Stimulated activated CD4-positive, alpha-beta T cell treated with anti-CD3 and anti-CD28 coated beads, Interleukin-2, amount 100 ng/mL, for 24 hours (primary cell): ENCODE results near the gene GSK3B.
"Not testable (repeated sequence)": the region's sequence is repeated elsewhere in the genome, so short reads cannot be mapped to it uniquely, and the experiment has no call there.

Experiments
- DNase-seq, 2 donors: peaks; one replicate each; pipeline ENCODE4 v3.0.0-alpha.2; 2020

The GSK3B gene

DNA sequence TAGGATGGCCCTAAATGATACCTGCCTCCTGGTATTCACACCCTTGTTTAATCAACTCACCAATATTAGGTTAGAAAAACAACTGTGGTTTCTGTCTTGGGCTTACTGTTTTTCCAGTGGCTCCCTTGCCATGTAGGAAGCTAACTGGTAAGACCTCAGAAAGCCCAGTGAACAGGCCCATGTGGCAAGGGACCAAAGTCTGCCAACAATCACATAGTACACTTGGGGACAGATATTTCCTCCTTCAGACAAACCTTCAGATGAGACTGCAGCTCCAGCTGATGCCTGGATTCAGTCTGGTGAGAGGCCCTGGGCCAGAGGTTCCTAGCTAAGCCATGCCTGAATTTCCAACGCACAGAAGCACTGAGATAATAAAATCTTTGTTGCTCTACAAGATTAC, 96.1 kb downstream of the GSK3B start:
- no peak for DNase-seq

DNA sequence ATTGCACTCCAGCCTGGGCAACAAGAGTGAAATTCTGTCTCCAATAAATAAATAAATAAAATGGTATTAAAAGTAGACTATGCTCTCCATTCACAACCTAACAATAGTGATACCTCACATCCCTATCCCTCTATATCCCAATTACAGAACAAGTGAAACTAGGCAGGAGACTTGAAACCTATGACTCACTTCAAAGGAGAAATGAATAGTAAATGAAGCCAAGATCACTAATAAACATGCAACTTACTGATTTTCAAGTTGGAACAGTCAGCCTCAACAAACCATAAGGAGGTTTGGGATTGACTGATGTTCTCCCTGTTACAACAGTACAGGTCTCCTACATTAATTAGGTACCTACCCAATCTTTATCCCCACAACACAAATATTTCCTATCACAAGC, 103.4 kb downstream of the GSK3B start:
- DNase-seq: no peak

DNA sequence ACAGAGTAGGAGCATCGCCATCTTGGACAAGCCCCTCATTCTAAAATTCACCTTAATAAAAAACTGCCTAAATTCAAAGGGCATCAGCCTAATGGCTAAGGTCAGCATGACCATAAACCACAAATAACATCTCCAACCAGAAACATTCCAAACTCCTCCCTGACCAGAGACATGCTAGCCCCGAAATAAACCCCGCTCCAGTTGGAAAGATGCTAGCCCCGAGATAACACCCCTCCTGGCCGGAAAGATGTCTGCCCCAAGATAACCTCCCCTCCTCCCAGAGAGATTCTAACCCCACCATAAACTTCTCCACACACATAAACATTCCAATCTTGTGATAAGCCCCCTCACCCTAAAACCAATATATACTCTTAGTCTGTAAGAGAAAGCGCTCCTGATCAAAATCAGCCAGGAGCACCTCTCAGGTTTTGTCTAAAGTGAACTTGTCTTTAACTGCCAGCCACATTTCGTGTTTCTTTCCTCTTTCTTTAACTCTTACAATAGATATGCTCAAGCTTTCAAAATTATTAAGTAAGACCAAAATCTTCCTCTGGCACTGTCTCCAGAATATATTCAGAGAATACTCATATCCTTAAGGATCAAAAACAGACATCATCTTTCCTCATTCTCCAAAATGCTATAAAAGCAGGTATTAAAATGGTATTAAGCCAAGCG, 104.1 kb downstream of the GSK3B start:
- DNase-seq: no peak

DNA sequence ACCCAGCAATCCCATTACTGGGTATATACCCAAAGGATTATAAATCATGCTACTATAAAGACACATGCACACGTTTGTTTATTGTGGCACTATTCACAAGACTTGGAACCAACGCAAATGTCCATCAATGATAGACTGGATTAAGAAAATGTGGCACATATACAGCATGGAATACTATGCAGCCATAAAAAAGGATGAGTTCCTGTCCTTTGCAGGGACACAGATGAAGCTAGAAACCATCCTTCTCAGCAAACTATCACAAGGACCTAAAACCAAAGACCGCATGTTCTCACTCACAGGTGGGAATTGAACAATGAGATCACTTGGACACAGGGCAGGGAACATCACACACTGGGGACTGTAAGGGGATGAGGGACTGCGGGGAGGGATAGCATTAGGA, 107.4 kb downstream of the GSK3B start:
- not testable (repeated sequence) for DNase-seq

DNA sequence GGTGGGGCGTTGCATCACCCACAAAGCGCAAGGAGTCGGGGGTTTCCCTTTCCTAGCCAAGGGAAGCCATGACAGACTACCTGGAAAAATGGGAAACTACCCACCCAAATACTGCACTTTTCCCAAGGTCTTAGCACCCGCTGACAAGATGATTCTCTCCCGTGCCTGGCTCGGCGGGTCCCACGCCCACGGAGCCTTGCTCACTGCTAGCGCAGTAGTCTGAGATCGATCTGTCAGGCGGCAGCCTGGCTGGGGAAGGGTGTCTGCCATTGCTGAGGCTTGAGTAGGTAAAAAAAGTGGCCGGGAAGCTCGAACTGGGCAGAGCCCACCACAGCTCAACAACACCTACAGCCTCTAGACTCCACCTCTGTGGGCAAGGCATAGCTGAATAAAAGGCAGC, 112.9 kb downstream of the GSK3B start:
- DNase-seq: no peak

DNA sequence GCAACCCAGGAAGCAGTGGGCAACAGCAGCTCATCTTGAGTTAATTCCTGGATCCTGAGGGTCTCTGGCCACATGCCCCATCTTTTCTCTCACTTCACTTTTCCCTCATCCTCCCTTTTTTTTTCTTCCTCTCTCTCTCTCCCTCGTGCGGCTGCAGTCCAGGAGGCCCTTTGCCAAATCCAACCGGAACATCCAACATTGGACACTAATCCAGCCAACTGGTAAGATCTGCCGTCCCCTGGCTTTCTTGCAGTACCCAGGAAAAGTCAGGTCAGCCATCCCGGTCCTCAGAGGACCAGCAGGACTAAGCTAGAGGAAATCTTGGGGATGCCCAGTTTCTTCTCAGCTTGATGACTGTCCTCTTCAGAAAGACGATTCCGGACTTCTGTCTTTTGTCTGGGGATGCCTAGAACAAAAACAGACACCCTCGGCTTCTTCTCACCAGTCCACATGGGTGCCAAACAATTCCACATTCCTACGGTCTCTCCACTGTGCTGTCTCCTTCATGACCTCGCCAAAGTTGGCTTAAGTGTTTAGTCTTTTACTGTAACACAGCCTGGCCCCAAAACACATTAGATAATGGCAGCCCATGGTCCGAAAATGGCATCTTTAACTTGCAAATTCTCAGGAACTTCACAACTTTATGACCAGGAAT, 115.6 kb downstream of the GSK3B start:
- no peak for DNase-seq

DNA sequence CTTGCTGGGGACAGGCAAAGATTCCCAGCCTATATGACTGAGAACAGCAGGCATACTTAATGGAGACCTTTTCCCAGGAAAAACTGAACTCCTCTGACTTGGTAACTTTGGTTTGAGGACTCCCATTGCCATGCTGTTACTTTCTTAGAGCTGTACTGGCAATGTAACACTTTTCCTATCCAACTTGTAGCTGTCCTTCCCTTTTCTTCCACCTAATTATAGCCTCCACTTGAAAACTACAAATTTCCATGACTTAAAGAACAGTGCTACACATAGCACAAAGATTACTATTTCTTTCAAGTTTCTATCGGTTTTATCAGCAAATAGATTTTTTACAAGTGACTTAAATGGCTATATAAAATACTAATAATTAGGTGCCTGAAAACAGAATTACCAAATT, 116.9 kb downstream of the GSK3B start:
- DNase-seq: no peak

DNA sequence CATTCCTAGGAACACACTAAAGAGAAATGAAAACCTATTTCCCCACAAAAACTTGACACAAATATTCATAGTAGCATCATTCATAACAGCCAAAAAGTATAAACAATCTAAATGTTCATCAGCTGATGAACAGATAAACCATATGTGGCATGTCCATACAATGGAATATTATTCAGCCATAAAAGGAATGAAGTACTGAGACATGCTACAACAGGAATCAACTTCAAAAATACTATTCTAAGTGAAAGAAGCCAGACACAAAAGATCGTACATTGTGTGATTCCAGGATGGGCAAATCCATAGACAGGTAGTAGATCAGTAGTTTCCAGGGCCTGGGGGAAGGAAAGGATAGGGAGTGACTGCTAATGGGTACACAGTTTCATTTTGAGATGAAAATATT, 118.0 kb downstream of the GSK3B start:
- DNase-seq: no peak

DNA sequence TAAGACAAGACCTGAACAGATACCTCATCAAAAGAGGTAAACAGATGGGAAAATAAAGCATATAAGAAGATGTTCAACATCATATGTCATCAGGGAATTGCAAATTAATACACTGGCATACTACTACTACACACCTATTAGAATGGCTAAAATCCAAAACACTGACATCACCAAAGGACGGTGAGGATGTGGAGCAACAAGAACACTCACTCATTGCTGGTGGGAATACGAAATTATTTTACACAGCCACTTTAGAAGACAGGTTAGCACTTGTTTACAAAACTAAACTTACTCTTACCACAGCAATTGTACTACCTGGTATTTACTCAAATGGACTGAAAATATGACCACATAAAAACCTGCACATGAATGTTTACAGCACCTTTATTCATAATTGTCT, 119.6 kb downstream of the GSK3B start:
- DNase-seq: no peak

DNA sequence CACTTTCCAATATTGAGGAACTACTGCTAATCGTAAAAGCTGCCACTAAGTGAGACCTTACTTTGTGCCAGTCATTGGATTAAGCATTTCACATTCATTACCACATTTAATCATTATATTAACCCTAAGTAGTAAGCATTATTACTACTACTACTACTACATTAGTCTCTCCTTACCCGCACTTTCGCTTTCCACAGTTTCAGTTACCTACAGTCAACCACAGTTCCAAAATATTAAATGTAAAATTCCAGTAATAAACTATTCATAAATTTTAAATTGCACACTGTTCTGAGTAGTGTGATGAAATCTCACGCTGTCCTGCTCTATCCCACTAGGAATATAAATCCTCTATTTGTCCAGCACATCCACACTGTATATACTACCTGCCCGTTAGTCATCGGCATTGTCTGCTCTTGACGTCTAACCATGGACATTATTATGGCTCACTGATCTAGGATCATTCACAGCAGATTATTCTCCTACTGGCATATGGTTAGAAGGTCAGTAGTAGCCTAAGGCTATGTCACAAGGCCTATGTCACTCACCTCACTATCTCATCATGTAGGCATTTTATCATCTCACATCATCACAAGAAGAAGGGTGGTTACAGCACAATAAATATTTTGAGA, 121.1 kb downstream of the GSK3B start:
- no peak for DNase-seq

DNA sequence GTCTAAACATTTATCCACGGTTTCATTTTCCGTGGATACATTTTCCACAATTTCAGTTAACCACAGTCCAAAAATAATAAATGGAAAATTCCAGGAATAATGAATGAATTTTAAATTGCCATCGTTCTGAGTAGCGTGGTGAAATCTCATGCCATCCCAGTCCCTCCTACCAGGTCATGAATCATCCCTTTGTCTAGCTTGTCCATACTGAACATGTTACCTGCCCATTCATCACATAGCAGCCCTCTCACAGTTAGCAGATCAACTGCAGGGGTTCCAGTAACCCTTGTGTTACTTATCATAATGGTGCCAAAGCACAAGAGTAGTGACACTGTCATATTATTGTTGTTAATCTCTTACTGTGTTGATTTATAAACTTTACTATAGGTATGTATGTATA, 124.5 kb downstream of the GSK3B start:
- DNase-seq: no peak

DNA sequence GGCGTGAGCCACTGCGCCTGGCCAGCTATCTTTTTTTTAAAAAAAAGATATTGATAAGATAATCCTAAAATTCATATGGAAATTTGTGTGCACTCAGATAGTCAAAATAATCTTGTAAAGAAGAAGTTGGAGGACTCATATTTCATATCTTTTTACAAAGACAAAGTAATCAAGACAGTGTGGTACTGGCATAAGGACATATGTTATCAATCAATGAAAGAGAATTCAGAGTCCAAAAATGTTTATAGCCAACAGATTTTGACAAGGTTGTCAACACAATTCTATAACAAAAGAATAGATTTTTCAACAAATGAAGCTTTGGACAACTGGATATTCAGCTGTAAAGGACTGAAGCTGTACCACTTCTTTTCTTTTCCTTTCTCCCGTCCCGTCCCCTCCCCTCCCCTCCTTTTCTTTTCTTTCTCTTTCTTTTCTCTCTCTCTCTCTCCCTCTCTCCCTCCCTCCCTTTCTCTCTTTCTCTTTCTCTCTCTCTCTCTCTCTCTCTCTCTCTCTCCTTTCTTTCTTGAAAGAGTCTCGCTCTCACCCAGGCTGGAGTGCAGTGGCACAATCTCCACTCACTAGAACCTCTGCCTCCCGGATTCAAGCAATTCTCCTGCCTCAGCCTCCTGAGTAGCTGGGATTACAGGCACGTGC, 126.8 kb downstream of the GSK3B start:
- no peak for DNase-seq

DNA sequence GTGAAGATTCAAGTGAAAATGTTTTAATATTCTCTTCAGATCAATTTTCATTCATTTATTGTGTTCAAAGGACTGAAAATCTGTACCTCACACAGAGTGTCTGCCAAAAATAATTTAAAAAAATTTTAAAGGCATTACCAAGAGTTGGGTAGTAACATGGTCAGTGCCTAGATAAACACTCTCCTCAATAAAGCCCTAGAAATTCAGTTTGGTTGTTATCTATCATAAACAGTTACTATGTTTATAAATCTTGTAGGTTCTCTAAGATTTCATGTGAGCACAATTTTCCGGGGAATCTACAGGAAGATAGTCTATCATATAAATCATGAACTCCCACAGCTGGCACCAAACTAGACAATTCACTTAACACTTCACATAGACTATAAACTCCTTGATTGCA, 128.6 kb downstream of the GSK3B start:
- DNase-seq: no peak

DNA sequence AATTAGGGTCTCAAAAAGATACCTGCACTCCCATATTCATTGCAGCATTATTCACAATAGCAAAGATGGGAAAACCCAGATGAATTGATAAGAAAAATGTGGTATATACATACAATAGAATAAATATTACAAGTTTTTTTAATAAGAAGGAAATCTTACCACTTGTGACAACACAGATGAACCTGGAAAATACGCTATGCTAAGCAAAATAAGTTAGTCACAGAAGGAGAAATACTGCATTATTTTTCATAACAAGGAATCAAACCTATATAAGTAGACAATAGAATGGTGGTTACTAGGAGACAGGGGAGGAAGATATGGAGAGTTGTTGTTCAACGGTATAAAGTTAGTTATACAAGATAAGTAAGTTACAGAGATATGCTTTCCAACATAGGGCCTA, 130.0 kb downstream of the GSK3B start:
- no peak for DNase-seq

DNA sequence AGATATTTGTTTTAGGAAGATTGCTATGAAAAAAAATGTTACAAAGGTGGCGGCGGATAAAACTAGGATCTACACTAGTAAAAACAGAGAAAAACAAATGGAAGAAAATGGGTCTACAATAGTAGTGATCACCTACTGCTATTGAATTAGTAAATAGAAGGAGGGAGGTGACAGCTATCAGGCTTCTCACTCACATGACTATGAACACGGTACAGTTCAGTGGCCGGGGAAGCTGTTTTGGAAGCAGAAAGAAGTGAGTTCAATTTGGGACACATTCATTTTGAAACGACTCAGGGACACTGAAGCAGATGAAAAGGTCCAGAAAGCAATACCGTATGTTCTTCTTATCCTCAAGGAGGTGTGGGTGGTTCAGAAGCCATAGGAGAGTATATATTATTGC, 138.3 kb downstream of the GSK3B start:
- no peak for DNase-seq

DNA sequence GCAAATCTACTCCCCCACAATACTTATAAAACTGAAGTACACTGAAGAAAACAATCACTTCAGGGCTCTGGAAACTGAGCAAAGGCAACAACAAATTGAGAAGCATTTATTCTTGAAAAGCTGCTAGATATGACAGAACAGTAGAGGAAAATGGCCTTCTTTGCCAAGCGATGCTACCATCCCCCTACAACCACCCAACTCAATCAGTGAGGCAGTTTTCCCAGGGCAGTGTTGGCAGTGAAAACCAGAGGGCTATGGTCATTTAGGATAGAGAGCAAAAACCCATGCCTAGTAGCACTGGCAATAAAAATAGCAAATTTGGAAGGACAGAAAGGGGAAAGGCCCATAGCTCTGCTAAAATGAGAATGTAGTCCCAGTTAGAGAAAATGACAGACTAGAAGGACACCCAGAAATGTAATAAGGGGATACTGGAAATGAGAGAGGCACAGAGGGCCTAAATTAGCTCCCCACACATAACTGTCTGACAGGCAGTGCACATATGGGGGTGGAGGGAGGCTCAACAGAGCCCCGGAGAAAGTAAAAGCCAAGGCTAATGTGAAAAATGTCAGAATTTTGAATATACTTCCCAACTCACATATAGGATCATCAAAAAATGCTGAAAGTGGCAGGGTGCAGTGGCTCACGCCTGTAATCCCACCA, 143.5 kb downstream of the GSK3B start:
- DNase-seq: no peak

DNA sequence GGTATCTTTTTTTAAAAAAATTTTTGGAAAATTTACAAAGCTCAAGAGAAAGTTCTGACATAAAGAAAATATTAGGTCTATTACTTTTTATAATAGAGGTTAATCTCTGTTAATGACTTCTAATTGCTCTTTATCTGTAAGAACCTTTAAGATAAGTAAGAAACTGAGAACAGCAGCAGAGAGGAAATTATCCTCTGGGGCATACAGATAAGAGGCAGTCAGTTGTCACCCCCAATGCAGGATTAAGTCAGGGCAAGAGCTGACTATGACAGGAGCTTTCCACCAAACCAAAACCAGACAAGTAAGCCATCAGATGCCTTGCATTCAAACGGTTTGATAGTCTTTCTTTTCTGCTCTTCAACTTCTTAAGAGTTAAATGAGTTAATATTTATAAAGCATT, 149.0 kb downstream of the GSK3B start:
- DNase-seq: no peak

DNA sequence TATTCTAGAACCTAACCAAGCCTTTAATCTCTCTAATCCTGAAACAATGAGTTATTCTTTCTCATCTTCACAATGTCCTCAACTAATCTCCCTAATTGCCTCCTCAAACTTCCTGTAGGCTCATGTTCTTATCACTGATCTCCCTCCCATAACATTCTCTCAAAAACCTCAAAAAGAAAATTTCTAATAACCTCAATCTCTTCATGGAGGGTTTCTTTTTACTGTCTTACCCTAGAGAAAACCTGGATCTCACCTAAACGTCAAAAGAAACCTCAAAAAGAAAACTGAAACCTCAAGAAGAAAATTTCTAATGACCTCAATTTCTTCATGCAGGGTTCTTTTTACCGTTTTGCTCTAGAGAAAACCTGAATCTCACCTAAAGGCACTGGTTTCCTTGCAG, 150.2 kb downstream of the GSK3B start:
- no peak for DNase-seq

DNA sequence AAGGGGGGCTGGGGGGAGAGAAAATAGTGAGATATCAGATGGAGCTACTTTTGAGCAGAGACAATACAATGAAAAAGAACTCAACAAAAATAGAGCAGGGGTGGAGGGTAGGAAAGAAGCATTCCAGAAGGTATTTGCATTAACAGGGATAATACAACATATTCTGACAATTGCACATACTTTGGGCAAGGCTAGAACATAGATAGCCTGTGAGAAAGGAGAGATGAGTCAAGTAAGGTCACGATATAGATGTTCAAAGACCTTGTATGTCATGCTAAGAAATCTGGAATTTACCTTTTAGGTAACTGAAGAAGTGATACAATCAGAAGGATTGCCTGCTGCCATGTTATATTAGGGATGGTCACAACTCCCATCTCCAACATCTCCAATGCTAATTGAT, 155.2 kb downstream of the GSK3B start:
- DNase-seq: no peak

DNA sequence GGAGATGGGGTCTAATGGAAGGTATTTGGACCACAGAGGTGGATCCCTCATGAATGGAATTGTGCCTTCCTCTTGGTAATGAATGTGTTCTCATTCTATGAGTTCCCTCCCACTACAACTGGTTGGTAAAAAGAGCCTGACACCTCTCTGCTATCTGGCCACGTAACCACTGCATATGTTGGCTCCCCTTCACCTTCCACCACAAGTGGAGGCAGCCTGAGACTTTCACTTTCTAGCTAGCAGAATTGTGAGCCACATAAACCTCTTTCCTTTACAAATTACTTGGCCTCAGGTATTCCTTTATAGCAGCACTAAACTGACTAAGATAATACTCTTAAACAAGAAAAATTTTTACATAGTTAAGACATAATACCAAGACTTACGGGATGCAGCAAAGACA, 157.0 kb downstream of the GSK3B start:
- DNase-seq: peak; percentile 26 to 46

DNA sequence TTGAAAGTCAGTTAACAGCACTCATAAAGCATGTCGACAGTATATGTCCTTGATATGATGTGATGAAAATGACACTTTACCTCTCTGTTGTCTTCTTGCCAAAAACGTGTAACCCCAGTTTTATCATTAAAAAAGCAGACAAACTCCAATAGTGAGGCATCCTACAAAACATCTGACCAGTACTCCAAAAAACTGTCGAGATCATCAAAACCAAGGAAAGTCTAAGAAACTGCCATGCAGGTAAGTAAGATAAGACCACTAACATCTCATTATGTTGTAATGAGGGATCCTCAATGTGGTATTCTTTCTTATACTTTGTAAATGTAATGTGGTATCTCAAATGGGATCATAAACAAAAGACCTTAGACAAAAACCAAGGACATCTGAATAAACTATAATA, 160.0 kb downstream of the GSK3B start:
- DNase-seq: no peak

DNA sequence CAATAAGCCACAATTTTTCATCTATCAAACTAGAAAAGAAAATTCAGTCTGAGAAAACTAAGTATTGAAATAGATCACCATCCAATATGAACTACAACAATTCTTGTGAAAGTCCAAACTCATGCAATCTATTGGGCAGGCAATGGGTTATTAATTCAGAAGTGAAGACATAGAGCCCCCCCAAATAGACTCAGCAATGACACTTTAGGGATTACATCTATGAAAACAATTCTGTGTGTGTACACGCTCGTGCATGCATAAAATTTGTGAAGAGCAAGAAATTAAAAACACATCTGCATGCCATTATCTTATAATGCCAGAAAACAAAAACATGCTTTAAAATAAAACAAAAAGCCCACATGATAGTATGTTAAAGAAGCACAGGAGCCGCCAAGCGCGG, 161.0 kb downstream of the GSK3B start:
- DNase-seq: no peak

DNA sequence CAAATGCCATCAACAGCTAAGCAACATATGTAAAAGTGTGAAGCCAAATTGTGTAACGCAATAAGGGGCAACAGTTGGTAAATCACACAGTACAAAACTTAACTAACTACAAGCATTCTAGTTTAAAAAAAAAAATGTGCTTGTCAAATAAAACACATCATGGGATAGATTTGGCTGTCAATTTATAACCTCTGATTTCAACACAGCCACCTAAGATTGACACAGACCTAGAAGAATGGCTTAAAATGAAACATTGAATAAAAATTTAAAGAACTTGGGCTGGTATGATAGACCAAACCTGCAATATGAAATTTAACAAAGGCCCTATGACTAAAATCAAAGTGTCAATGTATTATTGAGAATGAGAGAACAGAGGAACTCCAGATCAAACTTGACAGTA, 164.0 kb downstream of the GSK3B start:
- DNase-seq: no peak

DNA sequence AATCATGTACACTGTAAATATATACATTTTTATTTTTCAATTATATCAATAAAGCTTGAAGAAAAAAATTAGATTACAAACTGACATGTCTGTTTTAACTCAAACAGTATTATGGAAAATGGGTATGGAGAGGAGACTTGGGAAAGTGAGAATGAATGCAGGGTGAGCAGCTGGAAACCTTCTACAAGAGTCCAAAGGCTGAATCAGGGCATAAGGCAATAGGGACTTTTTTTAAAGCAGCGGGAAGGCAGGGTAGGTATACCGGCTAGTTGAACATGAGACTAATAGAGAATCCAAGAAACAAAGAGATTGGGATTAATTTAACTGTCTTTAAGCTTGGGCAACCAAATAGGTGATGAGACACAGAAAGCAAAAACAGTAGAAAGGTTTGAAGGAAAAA, 167.1 kb downstream of the GSK3B start:
- DNase-seq: no peak
